A549 (cell line): ENCODE data around the gene TBC1D1. TPM values are rescaled to one million over a fixed set of nuclear protein-coding genes. Genes with fewer than 3 reads are reported as not detected.
A peak's percentile ranks its signal among the peaks of the same experiment; 100 is the strongest.

ENCODE experiments used
- ATAC-seq, 2 experiments: fragments of 200-7000 bp in 1 of 2; fragments of >200 bp in 1 of 2; cut with Nextera tagmentation in 1 of 2; cut with Tn5 transposase in 1 of 2; 3 replicates each; pipeline versions ENCODE4 v1.8.0 to v1.9.1; 2018 to 2020; ENCODE audit warnings: mild to moderate bottlenecking in 1 of 2, moderate library complexity in 1 of 2
- CTCF ChIA-PET: fragments of 300-600 bp; sonication (Branson Sonifier 250); formaldehyde crosslinking; extraction: SDS; loops from one replicate; lab custom pipeline; 2021; ENCODE audit warnings: antibody characterized with exemption, inconsistent platforms; lab: Yijun Ruan, JAX
- POLR2A ChIA-PET: fragments of 350-600 bp; formaldehyde crosslinking; extraction: SDS; loops from one replicate; lab custom pipeline; 2021; ENCODE audit warnings: antibody characterized with exemption, inconsistent platforms; lab: Yijun Ruan, JAX
- DNase-seq, 2 experiments: peaks; one replicate each; pipeline versions ENCODE4 v3.0.0 to v3.0.0-alpha.2; 2011 to 2016; ENCODE audit warnings: low read depth in 1 of 2, low spot score in 1 of 2
- FAIRE-seq: peaks from 2 replicates; lab custom pipeline; 2011; peaks lifted over from hg19 to GRCh38; lab: Jason Lieb, UNC
- H3K27ac ChIP-seq, 2 experiments: fragments of >200 bp; sonication (Bioruptor Twin); formaldehyde crosslinking; 3 replicates each; pipeline ENCODE4 v1.5.1; 2016 to 2017
- H3K4me1 ChIP-seq: fragments of >200 bp; sonication (Bioruptor Twin); formaldehyde crosslinking; 3 replicates; pipeline ENCODE4 v1.6.1; 2016
- H3K4me2 ChIP-seq: fragments of >200 bp; sonication (Bioruptor Twin); formaldehyde crosslinking; 3 replicates; pipeline ENCODE4 v1.6.1; 2016
- H3K4me3 ChIP-seq: fragments of >200 bp; sonication (Bioruptor Twin); formaldehyde crosslinking; 3 replicates; pipeline ENCODE4 v1.5.1; 2016
- H3K9me3 ChIP-seq: fragments of >200 bp; sonication (Bioruptor Twin); formaldehyde crosslinking; 3 replicates; pipeline ENCODE4 v1.6.1; 2016
- EHF ChIP-seq: fragments of 250-450 bp; sonication (Bioruptor Pico); IDR thresholded peaks from 2 replicates; pipeline ENCODE4 v1.5.0; 2020; ENCODE audit warnings: mild to moderate bottlenecking
- EHMT2 ChIP-seq: fragments of 200-600 bp; sonication (generic); IDR thresholded peaks from 2 replicates; pipeline ENCODE4 v1.6.1; 2016; ENCODE audit warnings: antibody characterized with exemption, low read depth, mild to moderate bottlenecking, moderate library complexity
- EP300 ChIP-seq, 2 experiments: fragments of >200 bp; sonication (Bioruptor Twin); formaldehyde crosslinking; IDR thresholded peaks; 2 replicates in 1 of 2; 3 replicates in 1 of 2; pipeline ENCODE4 v1.6.1; 2016 to 2017
- ESRRA ChIP-seq: fragments of 150-350 bp; IDR thresholded peaks from 2 replicates; pipeline ENCODE4 v1.6.1; 2014; ENCODE audit warnings: mild to moderate bottlenecking, low read length, borderline replicate concordance
- FOSB ChIP-seq: fragments of 250-450 bp; sonication (Bioruptor Pico); IDR thresholded peaks from 2 replicates; pipeline ENCODE4 v1.5.0; 2020; ENCODE audit warnings: mild to moderate bottlenecking, moderate library complexity
- FOSL2 ChIP-seq, 2 experiments: fragments of 450-650 bp in 1 of 2; fragments of >200 bp in 1 of 2; sonication (Bioruptor Twin) in 1 of 2; formaldehyde crosslinking; IDR thresholded peaks; 2 replicates each; pipeline versions ENCODE4 v1.5.0 to v1.6.1; 2016 to 2020; ENCODE audit warnings: mild to moderate bottlenecking in 1 of 2, moderate library complexity in 1 of 2
- HOXA7 ChIP-seq: fragments of 250-450 bp; sonication (Bioruptor Pico); IDR thresholded peaks from 2 replicates; pipeline ENCODE4 v1.5.0; 2020; ENCODE audit warnings: mild to moderate bottlenecking, moderate library complexity
- HOXB5 ChIP-seq: fragments of 250-450 bp; sonication (Bioruptor Pico); IDR thresholded peaks from 2 replicates; pipeline ENCODE4 v1.5.0; 2020; ENCODE audit warnings: mild to moderate bottlenecking, moderate library complexity
- JUN ChIP-seq, 2 experiments: fragments of >200 bp; sonication (Bioruptor Twin); formaldehyde crosslinking; IDR thresholded peaks; 2 replicates in 1 of 2; 3 replicates in 1 of 2; pipeline ENCODE4 v1.6.1; 2016 to 2017
- KDM1A ChIP-seq: fragments of 200-600 bp; sonication (generic); IDR thresholded peaks from 2 replicates; pipeline ENCODE4 v1.6.1; 2016; ENCODE audit warnings: low read depth, mild to moderate bottlenecking
- KDM5A ChIP-seq: fragments of 200-600 bp; sonication (generic); IDR thresholded peaks from 2 replicates; pipeline ENCODE4 v1.6.1; 2016; ENCODE audit warnings: antibody characterized with exemption, mild to moderate bottlenecking
- MAFK ChIP-seq: fragments of 450-650 bp; IDR thresholded peaks from 2 replicates; pipeline ENCODE4 v1.6.1; 2014; ENCODE audit not compliant: partially characterized antibody
- NR3C1 ChIP-seq: fragments of >200 bp; sonication (Bioruptor Twin); formaldehyde crosslinking; IDR thresholded peaks from 3 replicates; pipeline ENCODE4 v1.6.1; 2017
- PHF8 ChIP-seq: fragments of 200-600 bp; sonication (generic); IDR thresholded peaks from 2 replicates; pipeline ENCODE4 v1.6.1; 2016; ENCODE audit warnings: low read depth, mild to moderate bottlenecking, antibody characterized with exemption, moderate library complexity, borderline replicate concordance
- POLR2AphosphoS2 ChIP-seq: conservative IDR thresholded peaks from 2 replicates; pipeline ENCODE4 v1.6.1; 2012; ENCODE audit warnings: low read length, improper control_type of control experiment, inconsistent platforms
- RAD21 ChIP-seq, 2 experiments: fragments of >200 bp in 1 of 2; sonication (Bioruptor Twin) in 1 of 2; formaldehyde crosslinking in 1 of 2; IDR thresholded peaks in 1 of 2; conservative IDR thresholded peaks in 1 of 2; 2 replicates in 1 of 2; 3 replicates in 1 of 2; pipeline ENCODE4 v1.6.1; 2012 to 2018; ENCODE audit warnings: inconsistent platforms in 1 of 2
- RARB ChIP-seq: fragments of 250-450 bp; sonication (Bioruptor Pico); IDR thresholded peaks from 2 replicates; pipeline ENCODE4 v1.8.0; 2021; ENCODE audit warnings: mild to moderate bottlenecking, moderate library complexity
- RFX5 ChIP-seq: fragments of 450-650 bp; IDR thresholded peaks from 2 replicates; pipeline ENCODE4 v1.7.1; 2014; ENCODE audit warnings: antibody characterized with exemption, mild to moderate bottlenecking, moderate library complexity
- RNF2 ChIP-seq: fragments of 200-600 bp; sonication (generic); IDR thresholded peaks from 2 replicates; pipeline ENCODE4 v1.6.1; 2016; ENCODE audit warnings: low read depth, mild to moderate bottlenecking, antibody characterized with exemption, moderate library complexity, borderline replicate concordance
- SMC3 ChIP-seq: fragments of >200 bp; sonication (Bioruptor Twin); formaldehyde crosslinking; IDR thresholded peaks from 3 replicates; pipeline ENCODE4 v1.6.1; 2018; ENCODE audit warnings: inconsistent platforms
- SREBF2 ChIP-seq: fragments of 450-650 bp; IDR thresholded peaks from 2 replicates; pipeline ENCODE4 v1.6.1; 2014; ENCODE audit warnings: mild to moderate bottlenecking, moderate library complexity
- WGBS: methylation state at CpG from one replicate; pipeline ENCODE4 v1.1.6; 2017; ENCODE audit errors: missing lambda C conversion rate; 5-methylcytosine and 5-hydroxymethylcytosine counted together
- polyA plus RNA-seq, 4 experiments: library from polyadenylated mRNA; depleted of rRNA in 3 of 4; stranded (reverse); fragments of >200 nt; fragmentation: RNase III in 1 of 4; extraction: RNeasy Plus Mini Kit Qiagen cat#74134 plus additional on column Dnase treatment in 1 of 4; gene quantifications; 2 replicates in 3 of 4; 3 replicates in 1 of 4; pipeline ENCODE4 v1.2.3, GENCODE V29; 2011 to 2017
- TF ChIP-seq, protein P1 (sequence below): IDR thresholded peaks from 2 replicates; pipeline ENCODE4 v1.6.1; 2012
- TF ChIP-seq, protein P2 (sequence below): fragments of >200 bp; sonication (Bioruptor Twin); formaldehyde crosslinking; IDR thresholded peaks from 3 replicates; pipeline ENCODE4 v1.5.1; 2016
- TF ChIP-seq, protein P3 (sequence below): fragments of 450-650 bp; IDR thresholded peaks from 2 replicates; pipeline ENCODE4 v1.6.1; 2014; ENCODE audit warnings: antibody characterized with exemption
- TF ChIP-seq, protein P4 (sequence below): fragments of 150-350 bp; IDR thresholded peaks from 2 replicates; pipeline ENCODE4 v1.6.1; 2014; ENCODE audit warnings: low read depth, mild to moderate bottlenecking, low read length
- TF ChIP-seq, protein P5 (sequence below): fragments of >200 bp; sonication (Bioruptor Twin); formaldehyde crosslinking; IDR thresholded peaks from 2 replicates; pipeline ENCODE4 v1.6.1; 2016

The TBC1D1 gene
- polyA plus RNA-seq, 2 of the 4 experiments (the other 2 are of a cell fraction): 26.5 to 28.5 TPM

DNA sequence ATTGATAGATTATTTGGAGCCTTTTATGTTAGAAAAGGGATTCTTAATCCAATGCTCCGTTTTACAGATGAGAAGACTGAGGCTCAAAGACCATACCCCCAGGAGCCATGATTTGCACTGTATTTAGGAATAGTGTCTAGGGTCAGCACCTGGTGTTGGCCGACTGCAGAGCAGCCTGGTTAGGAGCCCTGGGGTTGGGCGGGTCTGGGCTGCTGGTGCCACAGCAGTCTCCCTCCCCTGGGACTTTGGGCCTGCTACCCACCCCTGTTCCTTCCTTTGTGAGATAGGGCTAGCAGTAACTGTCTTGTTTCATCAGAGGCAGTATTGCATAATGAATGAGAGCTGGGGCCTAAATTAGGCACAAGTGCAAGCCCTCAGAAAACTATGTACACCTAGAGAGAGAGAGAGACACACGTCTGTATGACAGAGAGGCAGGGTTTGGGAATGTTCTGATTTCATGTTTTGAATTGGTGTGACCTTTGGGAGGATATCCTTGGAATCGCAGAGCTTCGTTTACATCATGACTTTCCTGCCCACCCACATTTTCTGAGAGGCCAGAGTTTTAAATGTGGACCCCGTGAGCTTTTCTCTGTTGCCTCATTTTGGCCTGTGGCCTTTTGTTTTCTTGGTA, 181.0 kb downstream of the TBC1D1 start:
- no peak overlapping the region for H3K4me2 ChIP-seq
- DNase-seq: no peak
- 85% methylated on average over 7 of the region's 7 CpGs for WGBS
- H3K4me1 ChIP-seq: peaks cover 14% of the 10 kb centered on the region
- no peak for ATAC-seq
- ChIA-PET POLR2A (no interaction called here), CTCF (interaction anchor here (1.1 to 4.7 kb wide), 2 partner anchors 10 to 659 kb away, joined by 4 to 29 read pairs; no protein-coding TSS in a partner anchor)
- H3K27ac ChIP-seq: peak overlapping the region in 1 of 2 experiments; percentile 37; a peak in 1 of 6 replicates
- no peak overlapping the region for H3K4me3 ChIP-seq
- FAIRE-seq: no peak
- TF ChIP-seq POLR2AphosphoS2: no peak
- TF ChIP-seq, protein P1, sequence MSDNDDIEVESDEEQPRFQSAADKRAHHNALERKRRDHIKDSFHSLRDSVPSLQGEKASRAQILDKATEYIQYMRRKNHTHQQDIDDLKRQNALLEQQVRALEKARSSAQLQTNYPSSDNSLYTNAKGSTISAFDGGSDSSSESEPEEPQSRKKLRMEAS: no peak
- no peak for TF ChIP-seq RNF2
- TF ChIP-seq, protein P2, sequence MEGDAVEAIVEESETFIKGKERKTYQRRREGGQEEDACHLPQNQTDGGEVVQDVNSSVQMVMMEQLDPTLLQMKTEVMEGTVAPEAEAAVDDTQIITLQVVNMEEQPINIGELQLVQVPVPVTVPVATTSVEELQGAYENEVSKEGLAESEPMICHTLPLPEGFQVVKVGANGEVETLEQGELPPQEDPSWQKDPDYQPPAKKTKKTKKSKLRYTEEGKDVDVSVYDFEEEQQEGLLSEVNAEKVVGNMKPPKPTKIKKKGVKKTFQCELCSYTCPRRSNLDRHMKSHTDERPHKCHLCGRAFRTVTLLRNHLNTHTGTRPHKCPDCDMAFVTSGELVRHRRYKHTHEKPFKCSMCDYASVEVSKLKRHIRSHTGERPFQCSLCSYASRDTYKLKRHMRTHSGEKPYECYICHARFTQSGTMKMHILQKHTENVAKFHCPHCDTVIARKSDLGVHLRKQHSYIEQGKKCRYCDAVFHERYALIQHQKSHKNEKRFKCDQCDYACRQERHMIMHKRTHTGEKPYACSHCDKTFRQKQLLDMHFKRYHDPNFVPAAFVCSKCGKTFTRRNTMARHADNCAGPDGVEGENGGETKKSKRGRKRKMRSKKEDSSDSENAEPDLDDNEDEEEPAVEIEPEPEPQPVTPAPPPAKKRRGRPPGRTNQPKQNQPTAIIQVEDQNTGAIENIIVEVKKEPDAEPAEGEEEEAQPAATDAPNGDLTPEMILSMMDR: no peak
- TF ChIP-seq EP300 (IDR thresholded peaks at IDR 0.05): no peak
- no peak for TF ChIP-seq FOSL2 (IDR thresholded peaks at IDR 0.05)
- TF ChIP-seq FOSL2 (CRISPR knock-in tag; IDR thresholded peaks at IDR 0.05): no peak
- TF ChIP-seq ESRRA: no peak
- no peak for TF ChIP-seq JUN (IDR thresholded peaks at IDR 0.05)
- TF ChIP-seq, all 56 proteins: peak for 0
- H3K9me3 ChIP-seq: no peaks in the 10 kb centered on the region

DNA sequence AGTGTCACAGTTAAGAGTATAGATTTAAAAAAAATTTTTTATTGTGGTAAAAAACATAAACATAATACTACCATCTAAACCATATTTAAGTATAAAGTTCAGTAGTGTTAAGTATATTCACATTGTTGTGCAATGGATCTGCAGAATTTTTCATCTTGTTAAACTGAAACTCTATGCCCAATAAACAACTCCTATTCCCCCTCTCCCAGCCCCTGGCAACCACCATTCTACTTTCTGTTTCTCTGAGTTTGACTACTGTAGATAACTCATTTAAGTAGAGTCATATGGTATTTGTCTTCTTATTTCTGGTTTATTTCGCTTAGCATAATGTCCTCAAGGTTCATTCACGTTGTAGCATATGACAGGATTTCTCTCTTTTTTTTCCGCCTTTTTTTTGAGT, 181.7 kb downstream of the TBC1D1 start:
- no peak overlapping the region for H3K4me2 ChIP-seq
- ChIA-PET POLR2A (no interaction called here), CTCF (no interaction called here)
- no peaks in the 10 kb centered on the region for H3K9me3 ChIP-seq
- WGBS: 89% methylated on average over 3 of the region's 3 CpGs
- FAIRE-seq (no peak), ATAC-seq (no peak), DNase-seq (no peak)
- H3K27ac ChIP-seq: no peak overlapping the region
- H3K4me1 ChIP-seq: peaks cover 14% of the 10 kb centered on the region
- TF ChIP-seq HOXA7: no peak
- TF ChIP-seq, protein P3, sequence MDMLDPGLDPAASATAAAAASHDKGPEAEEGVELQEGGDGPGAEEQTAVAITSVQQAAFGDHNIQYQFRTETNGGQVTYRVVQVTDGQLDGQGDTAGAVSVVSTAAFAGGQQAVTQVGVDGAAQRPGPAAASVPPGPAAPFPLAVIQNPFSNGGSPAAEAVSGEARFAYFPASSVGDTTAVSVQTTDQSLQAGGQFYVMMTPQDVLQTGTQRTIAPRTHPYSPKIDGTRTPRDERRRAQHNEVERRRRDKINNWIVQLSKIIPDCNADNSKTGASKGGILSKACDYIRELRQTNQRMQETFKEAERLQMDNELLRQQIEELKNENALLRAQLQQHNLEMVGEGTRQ: no peak
- no peak for TF ChIP-seq EHMT2
- TF ChIP-seq SMC3: no peak
- no peak overlapping the region for H3K4me3 ChIP-seq

DNA sequence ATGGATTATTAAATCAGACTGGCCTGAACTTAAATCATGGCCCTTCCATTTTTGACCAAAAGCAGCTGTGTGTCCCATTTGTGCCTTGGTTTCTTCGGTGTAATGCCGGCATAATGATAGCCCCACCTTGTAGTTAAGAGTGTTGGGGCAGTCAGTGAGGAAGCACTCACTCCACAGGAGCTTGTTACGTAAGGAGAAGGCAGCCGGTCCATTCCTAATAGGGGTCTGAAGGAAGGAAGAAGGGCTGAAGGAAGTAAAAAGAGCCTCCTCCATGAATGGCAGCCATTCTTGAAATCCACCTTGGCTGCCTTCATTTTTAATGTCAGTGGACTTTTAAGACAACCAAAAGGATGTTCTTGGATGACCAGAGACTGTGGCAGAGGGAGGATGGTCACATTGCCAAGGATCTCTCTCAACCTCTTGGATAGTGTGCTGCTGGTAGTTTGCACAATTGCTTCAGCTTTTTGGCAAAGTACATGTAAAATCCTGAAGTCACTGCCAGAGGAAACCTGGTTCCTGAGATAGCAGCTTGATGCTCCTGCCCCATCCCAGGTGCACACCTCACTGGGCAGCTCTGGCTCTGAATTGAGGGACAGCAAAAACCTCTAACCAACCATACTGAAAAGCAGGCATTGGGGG, 182.8 kb downstream of the TBC1D1 start:
- DNase-seq: no peak
- no peak for TF ChIP-seq EHF (CRISPR knock-in tag)
- TF ChIP-seq PHF8: no peak
- TF ChIP-seq SREBF2: no peak
- no peak for TF ChIP-seq RFX5
- TF ChIP-seq, protein P4, sequence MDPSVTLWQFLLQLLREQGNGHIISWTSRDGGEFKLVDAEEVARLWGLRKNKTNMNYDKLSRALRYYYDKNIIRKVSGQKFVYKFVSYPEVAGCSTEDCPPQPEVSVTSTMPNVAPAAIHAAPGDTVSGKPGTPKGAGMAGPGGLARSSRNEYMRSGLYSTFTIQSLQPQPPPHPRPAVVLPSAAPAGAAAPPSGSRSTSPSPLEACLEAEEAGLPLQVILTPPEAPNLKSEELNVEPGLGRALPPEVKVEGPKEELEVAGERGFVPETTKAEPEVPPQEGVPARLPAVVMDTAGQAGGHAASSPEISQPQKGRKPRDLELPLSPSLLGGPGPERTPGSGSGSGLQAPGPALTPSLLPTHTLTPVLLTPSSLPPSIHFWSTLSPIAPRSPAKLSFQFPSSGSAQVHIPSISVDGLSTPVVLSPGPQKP: no peak
- no peak for TF ChIP-seq RARB (CRISPR knock-in tag)
- no peak for TF ChIP-seq RAD21 (conservative IDR thresholded peaks at IDR 0.05 in 1 of 2, IDR thresholded peaks at IDR 0.05 in 1 of 2)
- TF ChIP-seq FOSB (CRISPR knock-in tag): no peak
- no peak for TF ChIP-seq MAFK
- no peak for TF ChIP-seq KDM1A
- TF ChIP-seq, protein P5, sequence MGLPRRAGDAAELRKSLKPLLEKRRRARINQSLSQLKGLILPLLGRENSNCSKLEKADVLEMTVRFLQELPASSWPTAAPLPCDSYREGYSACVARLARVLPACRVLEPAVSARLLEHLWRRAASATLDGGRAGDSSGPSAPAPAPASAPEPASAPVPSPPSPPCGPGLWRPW: no peak
- TF ChIP-seq NR3C1: no peak
- TF ChIP-seq HOXB5 (CRISPR knock-in tag): no peak
- TF ChIP-seq KDM5A: no peak
- TF ChIP-seq, protein P2: no peak
- Histone ChIP-seq H3K4me2 (no peak overlapping the region), H3K4me1 (peaks cover 20% of the 10 kb centered on the region), H3K9me3 (no peaks in the 10 kb centered on the region), H3K4me3 (no peak overlapping the region), H3K27ac (0 out of 6 replicates have a peak overlapping the region, but pooled peaks of 1 of the 2 experiments have one; percentile 31)
- no peak for ATAC-seq
- WGBS: 100% methylated on average over 4 of the region's 4 CpGs
- ChIA-PET CTCF (interaction anchor here (1.0 kb wide), 1 partner anchor 658 kb away, joined by 3 read pairs; no protein-coding TSS in a partner anchor), POLR2A (no interaction called here)
- FAIRE-seq: no peak
